ENCODE data around the gene PARD6B.
A peak's percentile ranks its signal among the peaks of the same experiment; 100 is the strongest.

Gene PARD6B

GRCh38 chr20:50786703-50787102 is 55.3 kb downstream of the PARD6B start:
- no peak for TF ChIP-seq CTCF (IDR thresholded peaks at IDR 0.05)

DNA sequence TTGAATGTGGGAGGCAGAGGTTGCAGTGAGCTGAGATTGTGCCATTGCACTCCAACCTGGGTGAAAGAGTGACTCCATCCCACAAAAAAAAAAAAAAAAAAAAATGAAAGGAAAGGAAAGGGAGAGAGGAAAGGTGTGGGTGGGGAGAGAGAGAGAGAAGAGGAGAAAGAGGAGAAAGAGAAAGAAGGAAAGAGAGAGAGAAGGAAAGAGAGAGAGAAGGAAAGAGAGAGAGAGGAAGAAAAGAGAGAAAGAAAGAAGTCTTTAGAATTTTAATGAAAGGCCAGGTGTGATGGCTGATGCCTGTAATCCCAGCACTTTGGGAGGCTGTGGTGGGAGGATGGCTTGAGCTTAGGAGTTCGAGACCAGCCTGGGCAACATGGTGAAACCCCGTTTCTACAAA is 55.8 kb downstream of the PARD6B start:
- no peak for TF ChIP-seq CTCF (IDR thresholded peaks at IDR 0.05)

GRCh38 chr20:50788045-50788991 is 56.9 kb downstream of the PARD6B start:
- TF ChIP-seq CTCF (IDR thresholded peaks at IDR 0.05) = peak; percentile 72

- no peak for TF ChIP-seq CTCF (IDR thresholded peaks at IDR 0.05)
Observed at GRCh38 chr20:50789968-50790650, 58.7 kb downstream of the PARD6B start.

DNA sequence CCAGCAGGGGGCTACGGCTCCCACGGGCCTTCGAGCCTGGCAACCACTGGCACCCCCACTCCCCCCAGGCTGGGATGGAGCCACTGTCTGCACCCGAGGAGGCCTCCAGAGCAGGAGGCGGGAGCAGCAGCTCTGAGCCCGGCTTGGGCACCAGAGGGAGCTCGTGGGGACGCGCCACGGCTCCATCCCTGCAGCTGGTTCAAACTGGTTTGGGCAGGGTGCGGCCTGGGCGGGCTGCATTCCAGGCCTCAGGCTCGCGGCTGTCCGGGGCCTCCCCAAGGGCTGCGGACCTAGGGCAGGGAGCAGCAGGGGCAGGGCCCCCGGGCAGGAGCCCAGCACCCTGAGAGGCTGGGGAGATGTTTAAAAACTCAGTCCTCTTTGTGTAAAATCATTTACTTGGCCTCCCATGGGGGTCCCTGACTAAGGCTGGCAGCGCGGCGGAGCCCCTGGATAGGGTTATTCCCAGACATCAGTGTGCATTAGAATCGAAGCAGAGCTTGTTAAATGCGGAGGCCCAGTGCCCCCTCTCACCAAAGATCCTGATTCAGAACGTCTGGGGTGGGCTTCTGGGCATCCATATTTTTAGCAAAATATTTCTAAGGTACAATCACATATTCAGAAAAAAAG is 59.4 kb downstream of the PARD6B start:
- TF ChIP-seq CTCF (IDR thresholded peaks at IDR 0.05) = peak; percentile 90

DNA sequence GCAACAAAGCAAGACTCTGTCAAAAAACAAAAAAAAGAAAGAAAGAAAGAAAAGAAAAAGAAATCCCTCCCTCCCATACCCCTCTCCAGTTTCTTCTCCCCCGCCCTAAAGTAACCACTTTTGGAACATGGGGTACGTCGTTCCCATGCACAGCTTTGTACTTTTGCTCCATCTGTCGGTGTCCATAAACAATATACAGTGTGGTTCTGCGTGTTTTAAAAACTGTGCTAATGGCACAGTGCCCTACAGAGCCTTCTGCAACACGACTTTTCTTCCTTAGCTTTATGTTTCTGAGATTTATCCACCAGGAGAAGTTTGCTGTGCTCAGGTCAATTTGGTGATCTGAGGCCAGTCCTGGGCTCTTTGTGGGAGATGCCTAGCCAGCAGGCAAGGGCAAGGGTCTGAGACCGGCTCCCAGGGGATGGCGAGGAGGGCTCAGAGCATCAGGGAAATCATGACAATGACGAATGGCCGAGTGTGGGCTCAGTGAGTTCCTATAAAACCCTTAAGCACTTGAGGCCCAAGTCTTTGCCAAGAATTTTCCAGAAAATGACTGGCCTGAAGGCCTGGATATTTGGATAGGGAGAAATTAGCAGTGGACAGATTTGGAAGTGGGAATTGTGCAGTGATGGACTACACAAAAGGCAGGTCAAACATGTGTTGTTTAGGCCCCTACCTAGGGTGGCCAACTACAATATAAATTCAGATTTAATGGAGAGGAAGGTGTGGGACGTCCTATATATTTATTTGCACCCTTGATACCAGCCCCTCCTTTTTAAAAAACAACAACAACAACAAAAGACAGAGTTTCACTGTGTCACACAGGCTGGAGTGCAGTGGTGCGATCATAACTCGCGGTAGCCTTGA is 61.6 kb downstream of the PARD6B start:
- no peak for TF ChIP-seq CTCF (IDR thresholded peaks at IDR 0.05)

DNA sequence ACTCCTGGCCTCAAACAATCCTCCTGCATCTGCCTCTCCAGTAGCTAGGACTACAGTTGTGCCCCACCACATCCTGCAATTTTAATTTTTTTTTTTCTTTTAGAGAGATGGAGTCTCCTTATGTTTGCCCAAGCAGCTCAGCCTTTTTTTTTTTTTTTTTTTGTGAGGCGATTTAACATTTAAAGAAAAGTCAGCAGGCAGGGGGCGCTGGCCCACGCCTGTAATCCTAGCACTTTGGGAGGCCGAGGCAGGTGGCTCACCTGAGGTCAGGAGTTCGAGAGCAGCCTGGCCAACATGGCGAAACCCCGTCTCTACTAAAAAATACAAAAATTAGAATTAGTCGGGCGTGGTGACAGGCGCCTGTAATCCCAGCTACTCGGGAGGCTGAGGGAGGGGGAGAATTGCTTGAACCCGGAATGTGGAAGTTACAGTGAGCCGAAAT is 62.2 kb downstream of the PARD6B start:
- peak; percentile 47 for TF ChIP-seq CTCF (IDR thresholded peaks at IDR 0.05)
